HEK293T (cell line): ENCODE results near the gene VTN.

Experiments
- CTCF ChIA-PET: fragments of 350-600 bp; formaldehyde crosslinking; extraction: SDS; loops from one replicate; lab custom pipeline; 2021; ENCODE audit warnings: antibody characterized with exemption, inconsistent platforms; lab: Yijun Ruan, JAX
- POLR2A ChIA-PET: fragments of 350-600 bp; formaldehyde crosslinking; extraction: SDS; loops from one replicate; lab custom pipeline; 2020; ENCODE audit warnings: antibody characterized with exemption, inconsistent platforms; lab: Yijun Ruan, JAX
- DNase-seq: peaks from one replicate; pipeline ENCODE4 v3.0.0; 2012; ENCODE audit warnings: mixed read lengths; ENCODE audit errors: extremely low spot score
- ARNT ChIP-seq: fragments of 450-650 bp; IDR thresholded peaks from 2 replicates; pipeline ENCODE4 v1.6.1; 2017; ENCODE audit warnings: mild to moderate bottlenecking
- BHLHE40 ChIP-seq: fragments of 450-650 bp; IDR thresholded peaks from 2 replicates; pipeline ENCODE4 v1.6.1; 2016; ENCODE audit warnings: mild to moderate bottlenecking, moderate library complexity, borderline replicate concordance
- CTBP1 ChIP-seq: fragments of 450-650 bp; IDR thresholded peaks from 2 replicates; pipeline ENCODE4 v1.6.1; 2016; ENCODE audit warnings: borderline replicate concordance
- ELF4 ChIP-seq: fragments of 450-650 bp; IDR thresholded peaks from 2 replicates; pipeline ENCODE4 v1.6.1; 2017; ENCODE audit warnings: antibody characterized with exemption
- FOXA1 ChIP-seq: fragments of 450-650 bp; IDR thresholded peaks from 2 replicates; pipeline ENCODE4 v1.6.1; 2016; ENCODE audit warnings: mild to moderate bottlenecking
- FOXK2 ChIP-seq: fragments of 450-650 bp; IDR thresholded peaks from 2 replicates; pipeline ENCODE4 v1.6.1; 2016; ENCODE audit warnings: mild to moderate bottlenecking
- FOXM1 ChIP-seq: fragments of 450-650 bp; IDR thresholded peaks from 2 replicates; pipeline ENCODE4 v1.6.1; 2017; ENCODE audit warnings: mild to moderate bottlenecking, borderline replicate concordance
- HDGF ChIP-seq: fragments of 450-650 bp; IDR thresholded peaks from 2 replicates; pipeline ENCODE4 v1.6.1; 2017; ENCODE audit warnings: antibody characterized with exemption, borderline replicate concordance
- L3MBTL2 ChIP-seq: fragments of 450-650 bp; conservative IDR thresholded peaks from 2 replicates; pipeline ENCODE4 v1.6.1; 2016; ENCODE audit warnings: mild to moderate bottlenecking
- LEF1 ChIP-seq: fragments of 450-650 bp; IDR thresholded peaks from 2 replicates; pipeline ENCODE4 v1.6.1; 2017; ENCODE audit warnings: mild to moderate bottlenecking, borderline replicate concordance
- NFRKB ChIP-seq: fragments of 450-650 bp; IDR thresholded peaks from 2 replicates; pipeline ENCODE4 v1.6.1; 2016; ENCODE audit warnings: mild to moderate bottlenecking, moderate library complexity
- PKNOX1 ChIP-seq: fragments of 450-650 bp; IDR thresholded peaks from 2 replicates; pipeline ENCODE4 v1.6.1; 2016
- SP1 ChIP-seq: fragments of 450-650 bp; IDR thresholded peaks from 2 replicates; pipeline ENCODE4 v1.6.1; 2017
- SUZ12 ChIP-seq: fragments of 450-650 bp; IDR thresholded peaks from 2 replicates; pipeline ENCODE4 v1.6.1; 2016; ENCODE audit warnings: mild to moderate bottlenecking
- TARDBP ChIP-seq: fragments of 450-650 bp; IDR thresholded peaks from 2 replicates; pipeline ENCODE4 v1.6.1; 2016
- ZNF384 ChIP-seq: fragments of 450-650 bp; IDR thresholded peaks from 2 replicates; pipeline ENCODE4 v1.6.1; 2016

The VTN gene

GRCh38 chr17:28334666-28335200 lies 35.4 kb downstream of the VTN start:
- DNase-seq = no peak
- no peak for TF ChIP-seq L3MBTL2
- TF ChIP-seq FOXK2 = no peak
- ChIA-PET CTCF (interaction anchor here (0.9 to 1.9 kb wide), 3 partner anchors 11 to 32 kb away, joined by 3 to 8 read pairs (median 3); no protein-coding TSS in a partner anchor), POLR2A (interaction anchor here (0.8 to 3.1 kb wide), 18 partner anchors 10 to 617 kb away, joined by 3 to 59 read pairs (median 8); partner anchors contain the start of genes POLDIP2, SARM1, SEBOX and TMEM97)

GRCh38 chr17:28334171-28334570 lies 35.9 kb downstream of the VTN start:
- ChIA-PET CTCF (no interaction called here), POLR2A (interaction anchor here (2.1 to 3.1 kb wide), 4 partner anchors 10 to 86 kb away, joined by 7 to 46 read pairs (median 18); partner anchors contain the start of gene TMEM97)
- no peak for DNase-seq
- TF ChIP-seq SP1 = no peak
- no peak for TF ChIP-seq FOXM1
- no peak for TF ChIP-seq SUZ12
- no peak for TF ChIP-seq CTBP1
- no peak for TF ChIP-seq ARNT
- TF ChIP-seq FOXA1 = no peak
- no peak for TF ChIP-seq FOXK2
- no peak for TF ChIP-seq ZNF384

- no peak for DNase-seq
- ChIA-PET POLR2A (interaction anchor here (0.5 to 3.1 kb wide), 3 partner anchors 9 to 1040 kb away, joined by 3 to 20 read pairs (median 4); partner anchors contain the start of gene POLDIP2), CTCF (interaction anchor here (0.7 kb wide), 1 partner anchor 61 kb away, joined by 3 read pairs; no protein-coding TSS in a partner anchor)
Measured at GRCh38 chr17:28333083-28333746, 36.9 kb downstream of the VTN start.

GRCh38 chr17:28331891-28332420 lies 38.2 kb downstream of the VTN start:
- no peak for DNase-seq
- POLR2A ChIA-PET = interaction anchor here (3.6 kb wide), 1 partner anchor 13 kb away, joined by 25 read pairs; the partner anchor contains the start of gene TMEM97
- TF ChIP-seq PKNOX1 (no peak), CTBP1 (no peak), L3MBTL2 (no peak), FOXM1 (no peak), LEF1 (no peak), BHLHE40 (no peak), FOXK2 (no peak), ELF4 (no peak), SUZ12 (no peak), SP1 (no peak), FOXA1 (no peak), ZNF384 (no peak), ARNT (no peak), TARDBP (no peak), NFRKB (no peak), HDGF (no peak)
- CTCF ChIA-PET = no interaction called here

More at GRCh38 chr17:28333083-28333746, 36.9 kb downstream of the VTN start:
- no peak for TF ChIP-seq TARDBP
- TF ChIP-seq FOXM1 = no peak
- TF ChIP-seq SUZ12 = no peak
- TF ChIP-seq BHLHE40 = no peak
- TF ChIP-seq LEF1 = no peak
- no peak for TF ChIP-seq HDGF
- no peak for TF ChIP-seq FOXK2
- no peak for TF ChIP-seq ARNT
- no peak for TF ChIP-seq FOXA1
- TF ChIP-seq NFRKB = no peak

- no peak for DNase-seq
- ChIA-PET POLR2A (interaction anchor here (0.9 to 3.6 kb wide), 2 partner anchors 9 to 12 kb away, joined by 4 to 25 read pairs; partner anchors contain the start of gene TMEM97), CTCF (interaction anchor here (0.6 kb wide), 1 partner anchor 55 kb away, joined by 3 read pairs; no protein-coding TSS in a partner anchor)
- TF ChIP-seq LEF1 = no peak
- no peak for TF ChIP-seq SUZ12
- no peak for TF ChIP-seq FOXK2
- no peak for TF ChIP-seq ELF4
- no peak for TF ChIP-seq PKNOX1
- TF ChIP-seq CTBP1 = no peak
- no peak for TF ChIP-seq HDGF
- TF ChIP-seq FOXM1 = no peak
- TF ChIP-seq SP1 = no peak
Measured at GRCh38 chr17:28330671-28331070, 39.4 kb downstream of the VTN start.

- POLR2A ChIA-PET = no interaction called here
- no peak for DNase-seq
- TF ChIP-seq FOXM1 (no peak), SP1 (no peak), FOXA1 (no peak), FOXK2 (no peak), PKNOX1 (no peak), LEF1 (no peak), ZNF384 (no peak), SUZ12 (no peak), CTBP1 (no peak), L3MBTL2 (no peak)
- CTCF ChIA-PET = no interaction called here
Measured at GRCh38 chr17:28328325-28328724, 41.8 kb downstream of the VTN start.
